Mucosa of descending colon (tissue), 3 donors: ENCODE data around the gene ZMYND15. TPM values are rescaled to one million over a fixed set of nuclear protein-coding genes. Genes with fewer than 3 reads are reported as not detected.

Source experiments
- ATAC-seq: fragments of 200-7000 bp; cut with Tn5 transposase; one replicate; pipeline ENCODE4 v1.9.1; 2020; ENCODE audit warnings: mild to moderate bottlenecking, moderate library complexity
- DNase-seq, 3 donors: peaks; one replicate each; pipeline ENCODE4 v3.0.0-alpha.2; 2020
- H3K36me3 ChIP-seq: fragments of 200-600 bp; one replicate; pipeline ENCODE4 v1.8.0; 2021; ENCODE audit warnings: low read depth, mild to moderate bottlenecking
- H3K4me1 ChIP-seq: fragments of 200-600 bp; one replicate; pipeline ENCODE4 v1.8.0; 2021; ENCODE audit warnings: low read depth, mild to moderate bottlenecking
- H3K4me3 ChIP-seq: fragments of 200-600 bp; one replicate; pipeline ENCODE4 v1.8.0; 2021; ENCODE audit warnings: mild to moderate bottlenecking
- H3K9me3 ChIP-seq: fragments of 200-600 bp; one replicate; pipeline ENCODE4 v1.8.0; 2021; ENCODE audit warnings: mild to moderate bottlenecking
- intact Hi-C, 2 donors: fragments of 100-400 bp; cut with DNase I in 1 of 2; cut with micrococcal nuclease in 1 of 2; formaldehyde crosslinking; loops; one replicate each; pipeline versions ENCODE4 v1.11.0 to v1.11.1; 2022; cut with DNase I, micrococcal nuclease
- total RNA-seq, 3 donors: library from RNA; stranded (reverse); fragmentation: NEBNext Ultra II Directional in 2 of 3; extraction: Animal tissue kit (Norgen Biotek cat#: 25700) in 2 of 3; gene quantifications; one replicate each; pipeline versions ENCODE4 v1.2.1 to v1.2.4, GENCODE V29; 2021 to 2023
- TF ChIP-seq, protein P1 (sequence below): fragments of 200-600 bp; IDR thresholded peaks from one replicate; pipeline ENCODE4 v1.8.0; 2022; ENCODE audit warnings: antibody characterized with exemption, mild to moderate bottlenecking
- donor health status: DM: no; HTN: no; CAD: no; lungs with moderate emphysema.
- donor health status: DM: no; HTN: no; CAD: no.
- donor health status: DM: no; HTN: yes; CAD: no.

Gene ZMYND15
- total RNA-seq, 3 donors from 2014 or later, result 1.2 to 1.4 (median 1.3) TPM

DNA sequence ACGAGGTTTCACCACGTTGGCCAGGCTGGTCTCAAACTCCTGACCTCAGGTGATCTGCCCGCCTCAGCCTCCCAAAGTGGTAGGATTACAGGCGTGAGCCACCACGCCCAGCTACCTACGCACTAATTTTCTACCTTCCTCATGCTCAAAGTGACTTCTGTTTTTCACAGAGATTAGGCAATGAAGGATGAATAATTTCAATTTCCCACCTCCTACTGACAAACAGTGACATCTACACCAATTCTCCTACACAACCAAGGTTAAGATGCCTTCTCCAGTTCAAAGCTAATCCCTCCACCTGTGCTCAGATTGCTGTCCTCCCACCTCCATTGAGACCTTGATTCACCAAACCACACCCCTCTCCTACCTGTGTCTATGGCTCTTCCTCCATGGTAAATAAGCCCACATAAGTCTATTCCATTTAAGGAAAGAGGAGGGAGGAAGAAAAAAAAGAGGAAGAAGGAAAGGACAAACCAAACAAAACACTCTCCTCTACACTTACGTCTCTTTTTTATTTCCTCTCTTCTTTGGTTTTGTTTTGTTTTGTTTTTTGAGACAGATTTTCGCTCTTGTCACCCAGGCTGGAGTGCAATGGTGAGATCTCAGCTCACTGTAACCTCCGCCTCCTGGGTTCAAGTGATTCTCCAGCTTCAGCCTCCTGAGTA, 13.9 kb upstream of the ZMYND15 start:
- Histone ChIP-seq H3K9me3 (no peaks in the 10 kb centered on the region), H3K36me3 (no peaks in the 10 kb centered on the region), H3K4me1 (peaks cover 23% of the 10 kb centered on the region), H3K4me3 (no peak overlapping the region)
- intact Hi-C loops, result loop anchor here in 1 of 2 donors (10.0 kb wide), 2 partner anchors 59 to 169 kb away; partner anchors contain the start of genes C17orf107, GLTPD2 and VMO1
- ATAC-seq (no peak), DNase-seq (no peak)
- TF ChIP-seq, protein P1, sequence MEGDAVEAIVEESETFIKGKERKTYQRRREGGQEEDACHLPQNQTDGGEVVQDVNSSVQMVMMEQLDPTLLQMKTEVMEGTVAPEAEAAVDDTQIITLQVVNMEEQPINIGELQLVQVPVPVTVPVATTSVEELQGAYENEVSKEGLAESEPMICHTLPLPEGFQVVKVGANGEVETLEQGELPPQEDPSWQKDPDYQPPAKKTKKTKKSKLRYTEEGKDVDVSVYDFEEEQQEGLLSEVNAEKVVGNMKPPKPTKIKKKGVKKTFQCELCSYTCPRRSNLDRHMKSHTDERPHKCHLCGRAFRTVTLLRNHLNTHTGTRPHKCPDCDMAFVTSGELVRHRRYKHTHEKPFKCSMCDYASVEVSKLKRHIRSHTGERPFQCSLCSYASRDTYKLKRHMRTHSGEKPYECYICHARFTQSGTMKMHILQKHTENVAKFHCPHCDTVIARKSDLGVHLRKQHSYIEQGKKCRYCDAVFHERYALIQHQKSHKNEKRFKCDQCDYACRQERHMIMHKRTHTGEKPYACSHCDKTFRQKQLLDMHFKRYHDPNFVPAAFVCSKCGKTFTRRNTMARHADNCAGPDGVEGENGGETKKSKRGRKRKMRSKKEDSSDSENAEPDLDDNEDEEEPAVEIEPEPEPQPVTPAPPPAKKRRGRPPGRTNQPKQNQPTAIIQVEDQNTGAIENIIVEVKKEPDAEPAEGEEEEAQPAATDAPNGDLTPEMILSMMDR, result no peak

DNA sequence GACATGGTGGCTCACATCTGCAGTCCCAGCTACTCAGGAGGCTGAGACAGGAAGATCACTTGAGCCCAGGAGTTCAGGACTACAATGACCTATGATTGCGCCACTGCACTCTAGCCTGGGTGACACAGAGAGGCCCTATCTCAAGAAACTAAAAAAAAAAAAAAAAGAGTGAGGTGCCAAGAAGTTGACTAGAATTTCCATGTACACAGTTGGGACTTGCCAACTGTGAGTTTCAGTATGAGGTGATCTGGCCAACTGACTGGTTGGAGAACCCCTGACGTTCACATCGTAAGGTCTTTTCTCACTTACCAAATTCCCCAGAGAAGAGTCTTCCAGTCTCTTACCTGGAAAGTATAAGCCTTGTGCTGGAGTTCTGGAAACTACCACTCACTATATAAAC, 11.5 kb upstream of the ZMYND15 start:
- no peaks in the 10 kb centered on the region for H3K36me3 ChIP-seq
- intact Hi-C loops, result loop anchor here in 1 of 2 donors (10.0 kb wide), 2 partner anchors 57 to 167 kb away; partner anchors contain the start of genes C17orf107, GLTPD2 and VMO1
- ATAC-seq, result no peak
- TF ChIP-seq, protein P1, result no peak
- H3K4me3 ChIP-seq, result no peak overlapping the region
- DNase-seq, result no peak
- peaks cover 12% of the 10 kb centered on the region for H3K4me1 ChIP-seq
- H3K9me3 ChIP-seq, result no peaks in the 10 kb centered on the region

DNA sequence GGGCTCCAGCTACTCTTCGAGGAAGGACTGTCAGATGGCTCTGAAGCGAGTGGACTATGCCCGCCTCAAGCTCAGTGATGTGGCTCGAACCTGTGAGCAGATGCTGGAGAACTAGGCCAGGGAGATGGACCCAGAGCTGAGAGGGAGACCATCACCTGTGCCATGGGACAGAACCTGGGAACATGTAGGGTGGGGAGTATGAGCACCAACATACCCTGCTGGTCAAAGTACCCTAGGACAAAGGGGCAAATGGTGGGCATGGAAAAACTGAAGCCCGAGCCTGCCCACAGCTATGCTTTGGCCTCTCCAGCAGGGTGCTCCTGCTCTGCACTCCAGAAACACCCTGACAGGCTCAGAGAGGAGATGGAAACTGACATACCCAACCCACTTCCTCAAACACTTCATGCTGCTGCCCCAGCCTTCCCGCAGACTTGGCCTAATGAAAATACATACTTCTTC, 6.5 kb upstream of the ZMYND15 start:
- TF ChIP-seq, protein P1, result no peak
- intact Hi-C loops, result no loop called here
- peak in 1 of 3 donors; percentile 34 for DNase-seq
- no peak for ATAC-seq
- H3K9me3 ChIP-seq, result no peaks in the 10 kb centered on the region
- H3K36me3 ChIP-seq, result no peaks in the 10 kb centered on the region
- peaks cover 13% of the 10 kb centered on the region for H3K4me1 ChIP-seq
- H3K4me3 ChIP-seq, result no peak overlapping the region

DNA sequence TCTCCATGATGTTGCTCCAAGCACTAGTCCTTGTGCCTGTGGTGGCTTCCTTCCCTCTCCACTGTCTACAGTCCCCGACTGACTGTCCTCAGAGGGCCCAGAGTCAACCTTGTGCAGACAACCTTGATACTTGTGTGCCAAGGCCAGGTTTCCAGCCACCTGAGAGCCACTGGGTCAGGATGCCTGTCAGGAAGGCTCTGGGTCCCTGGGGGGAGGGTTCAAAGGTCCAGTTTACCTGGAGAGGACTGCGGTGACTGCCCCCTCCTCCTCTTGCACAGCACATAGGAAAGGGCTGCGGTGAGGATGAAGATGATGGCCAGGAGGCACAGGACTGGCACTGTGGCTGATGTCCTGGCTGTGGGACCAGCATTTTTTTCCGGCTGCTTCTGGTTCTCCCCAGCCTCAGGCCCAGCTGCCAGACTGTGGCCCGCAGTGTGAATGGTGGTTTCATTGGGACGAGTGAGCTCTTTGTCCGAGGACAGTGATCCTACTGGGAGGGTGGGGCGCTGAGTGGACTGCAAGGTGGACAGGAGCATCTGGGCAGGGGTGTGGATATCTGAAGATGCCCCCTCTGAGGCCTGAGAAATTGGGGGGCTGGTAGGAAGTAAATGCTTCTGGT, 4.7 kb upstream of the ZMYND15 start:
- intact Hi-C loops, result no loop called here
- H3K4me3 ChIP-seq, result no peak overlapping the region
- H3K9me3 ChIP-seq, result no peaks in the 10 kb centered on the region
- DNase-seq, result peak in 1 of 3 donors; percentile 20
- ATAC-seq, result no peak
- H3K4me1 ChIP-seq, result peaks cover 21% of the 10 kb centered on the region
- TF ChIP-seq, protein P1, result no peak
- H3K36me3 ChIP-seq, result no peaks in the 10 kb centered on the region

DNA sequence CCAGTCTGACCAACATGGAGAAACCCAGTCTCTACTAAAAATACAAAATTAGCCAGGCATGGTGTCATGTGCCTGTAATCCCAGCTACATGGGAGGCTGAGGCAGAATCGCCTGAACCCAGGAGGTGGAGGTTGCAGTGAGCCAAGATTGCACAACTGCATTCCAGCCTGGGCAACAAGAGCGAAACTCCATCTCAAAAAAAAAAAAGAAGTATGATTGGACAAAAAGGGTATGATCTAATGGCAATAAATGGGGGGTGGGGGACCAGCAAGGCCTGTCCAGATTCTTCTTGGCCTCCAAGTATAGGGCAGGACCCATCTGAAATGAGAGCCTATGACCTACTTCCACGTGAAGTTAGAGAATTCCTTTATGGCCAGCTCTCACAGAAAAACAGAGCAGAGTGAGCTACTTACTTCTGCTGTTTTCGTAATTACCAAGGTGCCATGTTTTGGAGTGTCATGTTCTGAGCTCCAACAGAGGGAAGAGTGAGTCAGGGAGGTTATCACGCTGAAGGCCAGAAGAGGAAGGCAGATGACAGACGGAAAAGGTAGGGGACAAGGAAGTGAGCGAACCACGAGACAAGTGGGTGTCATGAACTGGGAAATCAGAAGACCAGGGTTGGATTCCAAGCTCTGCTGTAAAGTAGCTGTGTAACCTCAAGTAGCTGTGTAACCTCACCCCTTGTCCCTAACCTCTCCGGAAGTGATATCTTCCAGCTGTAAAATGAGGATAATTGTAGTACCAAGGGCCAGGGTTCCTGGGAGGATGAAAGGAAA, 3.6 kb upstream of the ZMYND15 start:
- ATAC-seq (no peak), DNase-seq (no peak)
- TF ChIP-seq, protein P1, result no peak
- Histone ChIP-seq H3K36me3 (no peaks in the 10 kb centered on the region), H3K9me3 (no peaks in the 10 kb centered on the region), H3K4me3 (no peak overlapping the region), H3K4me1 (peaks cover 13% of the 10 kb centered on the region)
- intact Hi-C loops, result no loop called here
